CD4-positive, alpha-beta T cell treated with Interleukin-12 subunit alpha and Interleukin-12 subunit beta, for 1 hour (primary cell): ENCODE data around the gene POU5F1.

ENCODE experiments used
- DNase-seq: peaks from one replicate; pipeline ENCODE4 v3.0.0-alpha.2; 2020

The POU5F1 gene

GRCh38 chr6:31138982-31139381 is 31.5 kb downstream of the POU5F1 start, which contains the start of gene PSORS1C2:
Gene PSORS1C2 (minus strand): TSS chr6:31139066. CDS start chr6:31139026, 40 bp downstream.
- no peak for DNase-seq

DNA sequence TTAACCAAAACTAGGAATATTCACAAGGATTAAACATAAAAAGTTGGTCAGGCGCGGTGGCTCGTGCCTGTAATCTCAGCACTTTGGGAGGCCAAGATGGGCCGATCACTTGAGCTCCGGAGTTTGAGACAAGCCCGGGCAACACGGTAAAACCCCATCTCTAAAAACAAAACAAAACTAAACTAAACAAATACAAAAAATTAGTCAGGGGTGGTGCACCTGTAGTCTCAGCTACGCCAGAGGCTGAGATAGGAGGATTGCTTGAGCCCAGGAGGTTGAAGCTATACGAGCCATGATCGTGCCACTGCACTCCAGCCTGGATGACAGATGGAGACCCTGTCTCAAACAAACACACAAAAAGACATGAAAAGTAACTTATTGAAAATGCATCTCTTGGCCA is 34.8 kb downstream of the POU5F1 start:
- DNase-seq = no peak

DNA sequence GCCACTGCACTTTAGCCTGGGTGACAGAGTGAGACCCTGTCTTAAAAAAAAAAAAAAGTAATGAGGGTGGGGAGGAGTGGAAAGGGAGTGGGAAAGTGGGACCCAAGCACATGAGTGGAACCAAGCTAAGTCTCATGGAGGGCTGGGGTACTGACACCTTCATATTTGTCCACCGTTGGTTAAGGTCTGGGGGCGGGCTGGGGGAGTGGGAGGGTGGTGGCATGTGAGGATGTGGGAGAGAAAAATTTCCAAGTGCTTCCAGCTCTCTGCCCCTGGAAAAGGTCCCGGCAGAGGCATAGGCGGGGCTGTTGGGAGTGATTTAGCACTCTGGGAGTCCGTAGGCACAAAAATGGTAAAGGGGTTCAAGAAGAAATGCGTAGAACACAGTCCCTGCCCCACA is 37.7 kb downstream of the POU5F1 start:
- DNase-seq = no peak

GRCh38 chr6:31131595-31131994 is 38.9 kb downstream of the POU5F1 start:
- no peak for DNase-seq

DNA sequence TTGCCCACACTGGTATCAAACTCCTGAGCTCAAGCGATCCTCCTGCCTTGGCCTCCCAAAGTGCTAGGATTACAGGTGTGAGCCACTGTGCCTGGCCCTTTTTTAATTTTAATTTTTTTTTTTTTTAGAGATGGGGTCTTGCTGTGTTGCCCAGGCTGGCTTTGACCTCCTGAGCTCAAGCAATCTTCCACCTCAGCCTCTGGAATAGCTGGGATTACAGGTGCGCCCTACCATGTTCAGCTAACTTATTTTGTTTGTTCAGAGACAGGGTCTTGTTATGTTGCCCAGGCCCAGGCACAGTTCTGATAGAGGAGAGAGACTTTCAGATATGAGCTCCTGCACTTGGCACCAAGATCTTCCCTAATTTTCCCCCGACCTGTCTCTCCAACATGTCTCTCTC is 39.7 kb downstream of the POU5F1 start:
- DNase-seq = no peak

DNA sequence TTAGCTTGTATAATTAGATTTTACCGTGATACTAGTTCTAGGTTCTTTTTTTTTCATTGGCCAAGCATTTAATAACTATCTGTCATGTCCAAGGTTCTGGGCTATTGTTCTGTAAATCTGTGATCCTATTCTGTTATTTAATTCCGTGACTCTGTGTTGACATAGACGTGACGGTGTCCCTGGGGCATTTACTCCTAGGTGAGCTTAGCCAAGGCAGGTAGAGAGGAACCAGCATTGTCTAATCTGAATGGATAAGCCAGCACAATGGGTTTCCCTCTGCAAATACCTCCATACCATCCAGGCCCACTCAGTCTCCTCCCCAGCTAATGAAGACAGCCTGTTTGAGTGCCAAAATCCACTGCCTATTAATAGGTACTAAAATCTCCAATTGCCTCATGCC is 41.4 kb downstream of the POU5F1 start:
- no peak for DNase-seq

GRCh38 chr6:31128093-31128676 is 42.3 kb downstream of the POU5F1 start:
- peak; percentile 76 for DNase-seq

GRCh38 chr6:31126396-31127175 is 43.9 kb downstream of the POU5F1 start:
- DNase-seq = no peak

DNA sequence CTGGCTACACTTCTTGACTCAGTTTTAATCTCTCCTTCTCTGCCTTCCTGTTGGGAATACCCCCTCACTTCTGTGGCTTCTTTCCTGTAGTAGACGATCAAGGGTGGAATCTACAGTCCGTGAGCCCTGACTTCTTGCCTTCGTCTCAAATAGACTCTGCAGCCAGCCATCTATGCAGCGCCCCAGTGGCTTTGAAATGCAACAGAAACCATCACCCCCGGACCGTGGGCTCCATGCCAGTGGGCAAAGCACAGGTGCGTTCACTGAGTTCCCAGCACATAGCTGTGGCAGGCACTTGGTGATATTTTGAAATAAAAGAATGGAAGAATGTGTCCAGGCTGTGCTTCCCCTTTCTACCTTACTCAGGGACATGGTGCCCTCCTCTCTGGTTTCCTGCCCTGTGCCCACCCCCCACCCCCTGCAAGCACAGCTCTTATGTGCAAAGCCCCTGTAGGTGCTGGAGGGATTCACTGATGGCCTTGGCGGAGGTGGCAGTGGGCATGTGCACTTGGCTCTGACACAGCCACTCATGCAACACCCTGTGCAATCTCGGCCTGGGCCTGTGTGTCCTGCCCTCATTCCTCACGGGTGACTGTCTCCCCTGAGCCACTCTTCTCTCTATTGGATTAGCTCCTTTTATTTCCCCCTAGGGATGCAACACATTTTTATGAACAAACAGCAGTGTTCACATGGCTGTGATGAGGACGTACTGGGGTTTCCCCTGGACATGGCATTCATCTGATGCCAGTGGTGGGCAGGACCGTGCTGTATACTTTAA is 44.7 kb downstream of the POU5F1 start:
- DNase-seq = no peak

GRCh38 chr6:31125162-31125561 is 45.3 kb downstream of the POU5F1 start:
- DNase-seq = no peak

GRCh38 chr6:31122791-31123706 is 47.4 kb downstream of the POU5F1 start:
- DNase-seq = no peak

GRCh38 chr6:31121131-31121790 is 49.2 kb downstream of the POU5F1 start:
- DNase-seq = no peak

- no peak for DNase-seq
Measured at GRCh38 chr6:31120151-31120915, 50.1 kb downstream of the POU5F1 start, which contains the start of gene CDSN. Gene CDSN (minus strand): TSS chr6:31120446. CDS start chr6:31120419, 27 bp downstream.

GRCh38 chr6:31118178-31118577 is 52.3 kb downstream of the POU5F1 start:
- no peak for DNase-seq

DNA sequence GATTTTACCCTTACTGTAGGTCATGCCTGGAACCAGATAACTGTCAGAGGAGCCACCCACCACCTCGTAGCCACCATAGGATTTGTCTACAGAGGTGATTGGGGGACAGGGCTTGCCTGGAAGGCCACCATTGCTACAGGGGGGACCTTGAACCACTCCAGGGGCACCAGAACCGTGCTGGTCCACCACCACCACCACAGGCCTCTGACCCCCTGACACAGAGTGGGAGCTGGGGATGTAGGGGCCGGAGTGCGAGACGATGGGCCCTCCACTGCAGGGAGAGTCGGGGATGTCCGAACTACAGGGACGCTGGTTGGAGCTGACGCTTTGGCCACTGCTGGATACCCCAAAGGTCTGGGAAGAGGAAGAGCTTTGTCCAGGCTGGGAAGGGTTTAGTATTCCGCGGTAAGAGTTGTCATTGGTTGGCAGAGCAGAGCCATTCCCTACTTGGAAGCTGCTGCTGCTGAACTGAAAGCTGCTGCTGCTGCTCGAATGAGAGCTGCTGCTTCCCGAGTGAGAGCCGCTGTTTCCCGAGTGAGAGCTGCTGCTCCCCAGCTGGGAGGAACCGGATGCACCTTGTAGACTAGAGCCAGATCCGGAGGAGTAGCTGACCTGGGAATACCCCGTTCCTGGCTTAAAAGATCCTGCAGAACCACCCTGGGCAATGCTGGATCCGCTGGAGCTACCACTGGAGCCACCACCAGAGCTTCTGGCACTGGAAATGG is 53.7 kb downstream of the POU5F1 start:
- DNase-seq = no peak

GRCh38 chr6:31115941-31116560 is 54.4 kb downstream of the POU5F1 start:
- no peak for DNase-seq

- peak; percentile 17 for DNase-seq
Measured at GRCh38 chr6:31114970-31115849, 55.3 kb downstream of the POU5F1 start.

DNA sequence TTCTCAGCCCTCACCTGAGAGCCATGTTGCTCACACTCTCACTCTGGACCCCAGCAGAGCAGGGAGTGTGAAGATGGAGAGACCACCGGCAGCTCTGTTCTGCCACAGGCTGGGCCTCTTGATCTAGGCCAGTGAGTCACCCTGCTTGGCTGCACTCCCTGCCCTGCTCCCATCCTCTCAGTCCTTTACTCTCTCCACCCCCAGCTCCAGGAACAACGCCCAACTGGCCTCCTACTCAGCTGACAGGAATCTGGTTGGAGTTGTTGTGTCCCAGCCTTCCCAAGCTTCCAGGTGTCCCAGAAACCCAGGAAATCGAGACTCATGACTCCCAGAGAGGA is 56.0 kb downstream of the POU5F1 start, which contains the start of gene PSORS1C1:
Gene PSORS1C1 (plus strand): TSS at position 260 of the 338 bp plus-strand sequence. CDS start 14,833 bp downstream, outside the sequence.
- no peak for DNase-seq
